ENCODE results near the gene RAD51B.

Gene RAD51B

GRCh38 chr14:68384881-68385280 lies 565.3 kb downstream of the RAD51B start:
- TF ChIP-seq ZNF624 (tag by site-specific recombination; IDR thresholded peaks at IDR 0.05) = no peak
- no peak overlapping the region for H3K4me3 ChIP-seq (ENCODE audit: low read depth, low read length)
- ChIA-PET CTCF (no interaction called here), POLR2A (interaction anchor here (1.2 kb wide), 1 partner anchor 9 kb away, joined by 3 read pairs; no protein-coding TSS in a partner anchor)
- no peaks in the 10 kb centered on the region for H3K4me1 ChIP-seq (ENCODE audit: control insufficient read depth, insufficient read depth, low read length)
- no peaks in the 10 kb centered on the region for H3K36me3 ChIP-seq (ENCODE audit: control insufficient read depth in 2 of 2, insufficient read depth in 1 of 2, low read length in 2 of 2)
- H3K9me3 ChIP-seq (ENCODE audit: control insufficient read depth, insufficient read depth, low read depth, low read length) = no peaks in the 10 kb centered on the region
- H3K27ac ChIP-seq (ENCODE audit: extremely low read depth, low read depth, low read length) = no peak overlapping the region

- TF ChIP-seq ZNF362 (tag by site-specific recombination; IDR thresholded peaks at IDR 0.05) (no peak), ZNF266 (tag by site-specific recombination; IDR thresholded peaks at IDR 0.05; ENCODE audit: low read depth) (no peak), SP2 (tag by site-specific recombination; IDR thresholded peaks at IDR 0.05) (no peak), PRDM10 (tag by site-specific recombination; IDR thresholded peaks at IDR 0.05) (peak; percentile 28; the same call in 1 of the 2 replicates)
- POLR2A ChIA-PET = no interaction called here
- no peaks in the 10 kb centered on the region for H3K9me3 ChIP-seq (ENCODE audit: control insufficient read depth, insufficient read depth, low read depth, low read length)
- H3K4me3 ChIP-seq (ENCODE audit: low read depth, low read length) = no peak overlapping the region
- no peak overlapping the region for H3K27ac ChIP-seq (ENCODE audit: extremely low read depth, low read depth, low read length)
- CTCF ChIA-PET = interaction anchor here (0.7 kb wide), 1 partner anchor 453 kb away, joined by 3 read pairs; no protein-coding TSS in a partner anchor
- no peaks in the 10 kb centered on the region for H3K36me3 ChIP-seq (ENCODE audit: control insufficient read depth in 2 of 2, insufficient read depth in 1 of 2, low read length in 2 of 2)
- H3K4me1 ChIP-seq (ENCODE audit: control insufficient read depth, insufficient read depth, low read length) = no peaks in the 10 kb centered on the region
Observed at GRCh38 chr14:68386446-68386845, 566.9 kb downstream of the RAD51B start.

- no peak overlapping the region for H3K27ac ChIP-seq (ENCODE audit: extremely low read depth, low read depth, low read length)
- no peaks in the 10 kb centered on the region for H3K36me3 ChIP-seq (ENCODE audit: control insufficient read depth in 2 of 2, insufficient read depth in 1 of 2, low read length in 2 of 2)
- H3K4me3 ChIP-seq (ENCODE audit: low read depth, low read length) = no peak overlapping the region
- TF ChIP-seq ZNF214 (tag by site-specific recombination; IDR thresholded peaks at IDR 0.05; ENCODE audit: borderline replicate concordance) = no peak
- TF ChIP-seq ZNF473 (tag by site-specific recombination; IDR thresholded peaks at IDR 0.05) = no peak
- TF ChIP-seq BCL11A (tag by site-specific recombination; IDR thresholded peaks at IDR 0.05; ENCODE audit: low read depth) = no peak
- no peak for TF ChIP-seq ZNF350 (tag by site-specific recombination; IDR thresholded peaks at IDR 0.05)
- ChIA-PET POLR2A (no interaction called here), CTCF (interaction anchor here (0.7 kb wide), 1 partner anchor 453 kb away, joined by 3 read pairs; no protein-coding TSS in a partner anchor)
- H3K4me1 ChIP-seq (ENCODE audit: control insufficient read depth, insufficient read depth, low read length) = no peaks in the 10 kb centered on the region
- H3K9me3 ChIP-seq (ENCODE audit: control insufficient read depth, insufficient read depth, low read depth, low read length) = no peaks in the 10 kb centered on the region
Observed at GRCh38 chr14:68386950-68387779, 567.6 kb downstream of the RAD51B start.

- Histone ChIP-seq H3K4me1 (ENCODE audit: control insufficient read depth, insufficient read depth, low read length) (peaks cover 10% of the 10 kb centered on the region), H3K27ac (ENCODE audit: extremely low read depth, low read depth, low read length) (no peak overlapping the region), H3K9me3 (ENCODE audit: control insufficient read depth, insufficient read depth, low read depth, low read length) (no peaks in the 10 kb centered on the region), H3K4me3 (ENCODE audit: low read depth, low read length) (no peak overlapping the region), H3K36me3 (ENCODE audit: control insufficient read depth in 2 of 2, insufficient read depth in 1 of 2, low read length in 2 of 2) (no peaks in the 10 kb centered on the region)
- ChIA-PET POLR2A (interaction anchor here (0.5 kb wide), 1 partner anchor 478 kb away, joined by 3 read pairs; no protein-coding TSS in a partner anchor), CTCF (interaction anchor here (0.7 kb wide), 1 partner anchor 209 kb away, joined by 3 read pairs; no protein-coding TSS in a partner anchor)
- TF ChIP-seq ZSCAN5A (tag by site-specific recombination; IDR thresholded peaks at IDR 0.05) (no peak), ZFP3 (tag by site-specific recombination; IDR thresholded peaks at IDR 0.05; ENCODE audit: low read depth) (no peak), ZEB2 (tag by site-specific recombination; IDR thresholded peaks at IDR 0.05) (no peak), ZSCAN30 (tag by site-specific recombination; IDR thresholded peaks at IDR 0.05) (no peak), PATZ1 (tag by site-specific recombination; IDR thresholded peaks at IDR 0.05) (no peak), ZNF449 (tag by site-specific recombination; IDR thresholded peaks at IDR 0.05) (no peak), ZNF580 (tag by site-specific recombination; IDR thresholded peaks at IDR 0.05) (no peak)
Observed at GRCh38 chr14:68389943-68390342, 570.4 kb downstream of the RAD51B start.

Measured in HEK293 (cell line).